SK-MEL-5 (cell line): Measurements from ENCODE around the gene MIDN. TPM values are rescaled to one million over a fixed set of nuclear protein-coding genes. Genes with fewer than 3 reads are reported as not detected.

Source experiments
- DNase-seq: peaks from one replicate; pipeline ENCODE4 v3.0.0-alpha.2; 2016; ENCODE audit warnings: low read depth, low spot score
- in situ Hi-C: cut with HindIII; loops from 2 replicates; pipeline ENCODE4 v1.10.0; 2016; ENCODE audit warnings: low sequenced_read_pairs, high pct_unique_total_duplicates, low pct_unique_long_range_greater_than_20kb
- total RNA-seq: library from RNA; depleted of rRNA; stranded (reverse); fragments of >200 nt; shearing (Covaris generic); gene quantifications from 2 replicates; pipeline ENCODE4 v1.2.3, GENCODE V29; 2014

Gene MIDN
- total RNA-seq, 1 experiment from 2014 or later, result 4.6 TPM

GRCh38 chr19:1251330-1252220, 3.2 kb downstream of the MIDN start:
- peak; percentile 76 for DNase-seq
- in situ Hi-C loops, result no loop called here

- DNase-seq, result peak; percentile 59
- in situ Hi-C loops, result no loop called here
These were observed 3.9 kb downstream of the MIDN start for GRCh38 chr19:1252221-1252820.

- in situ Hi-C loops, result no loop called here
- DNase-seq, result peak; percentile 76
These were observed 4.6 kb downstream of the MIDN start for GRCh38 chr19:1252821-1253513.

GRCh38 chr19:1253514-1254080, 5.2 kb downstream of the MIDN start:
- no peak for DNase-seq
- in situ Hi-C loops, result no loop called here

- in situ Hi-C loops, result no loop called here
- DNase-seq, result no peak
These were observed 5.7 kb downstream of the MIDN start for GRCh38 chr19:1254081-1254527.

GRCh38 chr19:1254530-1255185, 6.3 kb downstream of the MIDN start:
- in situ Hi-C loops, result no loop called here
- DNase-seq, result no peak

- in situ Hi-C loops, result no loop called here
- no peak for DNase-seq
These were observed 7.1 kb downstream of the MIDN start for GRCh38 chr19:1255186-1256161.

GRCh38 chr19:1256646-1257474, 8.5 kb downstream of the MIDN start:
- DNase-seq, result no peak
- in situ Hi-C loops, result no loop called here

GRCh38 chr19:1257475-1258162, 9.2 kb downstream of the MIDN start:
- no peak for DNase-seq
- in situ Hi-C loops, result no loop called here

- in situ Hi-C loops, result no loop called here
- no peak for DNase-seq
These were observed 9.7 kb downstream of the MIDN start for GRCh38 chr19:1258163-1258492.

GRCh38 chr19:1258707-1259205, 10.4 kb downstream of the MIDN start:
- in situ Hi-C loops, result no loop called here
- DNase-seq, result no peak

- peak; percentile 56 for DNase-seq
- in situ Hi-C loops, result no loop called here
These were observed 11.0 kb downstream of the MIDN start for GRCh38 chr19:1259206-1259875.

GRCh38 chr19:1259876-1260748, 11.7 kb downstream of the MIDN start:
- no peak for DNase-seq
- in situ Hi-C loops, result no loop called here
